HuH-7.5 (cell line): ENCODE data around the gene ABCG5.

Experiments used
- DNase-seq: peaks from one replicate; pipeline ENCODE4 v3.0.0; 2011; ENCODE audit warnings: low spot score

Gene ABCG5

DNA sequence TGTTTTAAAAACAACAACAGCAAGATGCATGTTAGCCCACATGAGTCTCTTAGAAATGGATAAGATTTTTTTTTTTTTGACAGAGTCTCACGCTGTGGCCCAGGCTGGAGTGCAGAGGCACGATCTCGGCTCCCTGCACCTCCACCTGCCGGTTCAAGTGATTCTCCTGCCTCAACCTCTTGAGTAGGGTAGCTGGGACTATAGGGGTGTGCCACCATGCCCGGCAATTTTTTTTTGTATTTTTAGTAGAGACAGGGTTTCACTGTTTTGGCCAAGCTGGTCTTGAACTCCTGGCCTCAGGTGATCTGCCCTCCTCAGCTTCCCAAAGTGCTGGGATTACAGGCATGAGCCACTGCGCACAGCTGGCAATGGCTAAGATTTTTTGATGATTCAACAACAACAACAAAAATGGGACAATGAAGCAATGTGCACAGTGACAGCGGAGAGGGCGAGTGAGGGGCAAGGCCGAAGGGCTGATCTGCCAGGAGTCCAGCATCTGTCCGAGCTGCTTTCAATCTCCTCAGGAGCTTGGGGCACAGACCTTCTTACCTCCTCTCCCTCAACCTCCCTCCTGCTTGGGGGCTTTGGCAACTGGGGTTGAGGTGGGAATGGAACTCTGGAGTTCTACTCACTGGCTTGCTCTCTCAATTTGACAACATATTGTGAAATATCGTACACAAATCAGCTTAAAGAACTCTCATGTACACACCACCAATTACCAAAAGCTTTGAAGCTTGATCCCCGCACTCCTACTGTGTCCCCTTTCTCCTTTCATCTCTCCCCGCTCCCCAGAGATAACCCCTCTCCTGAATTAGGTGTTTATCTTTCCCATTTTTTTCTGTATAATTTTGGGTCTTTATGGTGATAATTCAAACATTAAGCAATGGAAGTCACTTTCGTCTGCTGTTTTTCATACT is 3.6 kb upstream of the ABCG5 start:
- no peak for DNase-seq

DNA sequence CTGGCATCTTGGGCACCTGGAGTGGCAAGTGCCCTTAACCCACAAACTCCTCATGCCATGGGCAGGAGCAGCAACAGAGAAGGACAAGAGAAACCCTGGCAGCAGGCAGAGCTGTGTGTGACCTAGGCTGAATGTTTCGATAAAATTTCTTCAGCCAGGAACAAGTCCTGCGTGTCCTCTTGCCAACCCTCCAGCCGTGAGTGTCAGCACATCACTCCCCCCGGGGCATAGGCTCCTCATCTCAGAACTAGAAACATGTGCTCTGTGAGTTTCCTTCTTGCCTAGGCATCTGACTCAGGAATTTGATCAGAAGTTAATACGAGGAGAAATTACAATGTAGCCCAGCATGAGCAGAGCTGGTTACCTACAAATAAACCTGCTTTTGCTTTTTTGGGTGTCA is 2.3 kb upstream of the ABCG5 start:
- DNase-seq: no peak

DNA sequence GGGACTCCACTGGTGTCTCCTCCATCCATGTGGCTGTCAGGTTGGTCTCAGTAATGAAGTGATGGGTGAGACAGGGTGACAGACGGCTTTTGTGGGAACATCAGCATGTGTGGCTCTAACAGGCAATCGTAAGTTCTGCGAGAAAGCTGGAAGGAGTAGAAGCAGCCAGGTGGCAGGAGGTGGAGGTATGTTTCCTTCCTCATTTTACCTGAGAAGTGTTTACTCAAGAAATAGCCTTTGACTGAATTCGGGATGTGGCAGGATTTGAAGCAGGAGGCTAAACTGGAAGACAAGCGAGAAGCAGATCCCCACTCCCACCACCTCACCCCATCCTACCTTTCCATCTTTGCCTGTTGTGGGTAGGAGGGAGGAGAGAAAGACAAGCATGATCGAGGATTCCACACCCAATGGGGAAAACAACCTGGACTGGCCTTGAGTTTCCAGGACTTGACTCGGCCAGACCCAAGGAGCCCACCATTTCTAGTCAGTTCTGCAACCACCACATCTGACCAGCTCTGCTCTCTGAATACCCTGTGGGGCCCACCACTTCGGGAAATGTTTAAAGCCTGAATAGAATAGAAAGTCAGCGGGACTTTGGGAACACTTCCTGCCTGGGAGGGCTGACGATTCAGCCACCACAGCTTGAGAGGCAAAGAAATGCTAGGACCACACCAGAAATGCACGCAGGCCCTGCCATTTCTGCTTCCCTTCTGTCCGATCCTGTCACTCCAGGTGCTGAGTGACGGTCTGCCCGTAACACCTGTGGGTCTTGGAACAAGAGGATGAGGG is 1.3 kb upstream of the ABCG5 start:
- DNase-seq: no peak

DNA sequence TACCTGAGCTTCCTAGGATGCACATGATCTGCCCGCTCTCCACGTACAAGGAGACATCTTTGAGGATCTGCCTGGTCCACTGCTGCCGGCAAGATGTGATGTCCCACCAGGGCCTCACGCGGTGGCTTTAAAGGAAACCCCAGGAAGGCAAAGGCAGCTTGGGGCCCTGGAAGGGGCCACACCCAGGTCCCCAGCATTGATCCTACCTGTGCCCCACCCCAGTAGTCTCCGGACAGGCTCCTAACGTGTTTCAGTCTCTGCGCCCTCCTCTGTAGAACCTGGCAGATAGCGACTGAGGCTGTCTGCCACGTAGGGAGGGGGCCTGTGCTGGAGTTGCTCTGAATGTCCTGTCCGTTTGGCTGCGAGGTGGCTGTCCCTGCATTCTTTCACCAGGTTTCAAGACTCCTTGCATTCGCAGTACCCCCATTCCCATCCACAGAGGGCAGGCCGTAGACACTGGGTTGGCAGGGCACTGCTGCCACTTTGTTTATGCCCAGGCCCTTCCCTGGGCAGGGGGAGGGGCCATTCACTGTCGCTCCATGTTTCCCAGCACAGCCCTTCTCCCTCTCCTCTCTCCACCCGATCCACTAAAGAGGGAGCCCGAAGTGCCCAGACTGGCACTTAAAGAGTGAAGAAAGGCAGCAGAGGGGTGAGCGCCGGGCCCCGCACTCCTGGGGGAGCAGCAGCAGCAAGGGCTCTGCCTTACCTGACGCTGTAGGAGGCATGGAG is 644 bp downstream of the ABCG5 start:
- no peak for DNase-seq

DNA sequence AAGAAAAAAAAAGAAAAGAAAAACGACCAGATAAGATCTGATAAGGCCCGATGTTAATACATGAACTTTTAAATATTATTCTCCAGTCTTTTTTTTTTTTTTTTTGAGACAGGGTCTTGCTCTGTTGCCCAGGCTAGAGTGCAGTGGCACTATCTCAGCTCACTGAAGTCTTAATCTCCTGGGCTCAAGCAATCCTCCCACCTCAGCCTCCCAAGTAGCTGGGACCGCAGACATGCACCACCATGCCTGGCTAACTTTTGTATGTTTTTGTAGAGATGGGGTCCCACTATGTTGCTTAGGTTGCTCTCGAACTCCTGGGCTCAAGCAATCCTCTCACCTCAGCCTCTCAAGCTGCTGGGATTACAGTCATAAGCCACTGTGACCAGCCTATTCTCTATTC is 1.6 kb downstream of the ABCG5 start:
- DNase-seq: no peak

DNA sequence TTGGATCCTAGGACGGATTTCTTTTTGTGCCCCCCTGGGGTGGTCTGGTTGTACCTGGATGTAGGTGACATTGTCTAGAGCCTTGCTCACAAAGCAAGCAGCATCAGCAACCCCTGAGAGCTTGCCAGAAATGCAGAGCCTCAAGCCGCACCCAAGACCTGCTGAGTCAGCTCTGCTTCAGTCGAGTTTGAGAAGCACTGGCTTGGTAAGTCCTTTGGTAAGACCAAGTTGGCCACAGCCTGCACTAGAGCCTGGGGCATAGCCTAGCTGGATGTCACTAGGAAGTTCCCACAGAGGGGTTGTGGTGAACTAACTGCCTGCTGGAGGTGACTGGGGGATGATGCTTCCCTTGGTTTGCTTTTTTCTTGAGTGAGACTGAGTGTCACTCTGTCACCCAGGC is 6.2 kb downstream of the ABCG5 start:
- DNase-seq: no peak

DNA sequence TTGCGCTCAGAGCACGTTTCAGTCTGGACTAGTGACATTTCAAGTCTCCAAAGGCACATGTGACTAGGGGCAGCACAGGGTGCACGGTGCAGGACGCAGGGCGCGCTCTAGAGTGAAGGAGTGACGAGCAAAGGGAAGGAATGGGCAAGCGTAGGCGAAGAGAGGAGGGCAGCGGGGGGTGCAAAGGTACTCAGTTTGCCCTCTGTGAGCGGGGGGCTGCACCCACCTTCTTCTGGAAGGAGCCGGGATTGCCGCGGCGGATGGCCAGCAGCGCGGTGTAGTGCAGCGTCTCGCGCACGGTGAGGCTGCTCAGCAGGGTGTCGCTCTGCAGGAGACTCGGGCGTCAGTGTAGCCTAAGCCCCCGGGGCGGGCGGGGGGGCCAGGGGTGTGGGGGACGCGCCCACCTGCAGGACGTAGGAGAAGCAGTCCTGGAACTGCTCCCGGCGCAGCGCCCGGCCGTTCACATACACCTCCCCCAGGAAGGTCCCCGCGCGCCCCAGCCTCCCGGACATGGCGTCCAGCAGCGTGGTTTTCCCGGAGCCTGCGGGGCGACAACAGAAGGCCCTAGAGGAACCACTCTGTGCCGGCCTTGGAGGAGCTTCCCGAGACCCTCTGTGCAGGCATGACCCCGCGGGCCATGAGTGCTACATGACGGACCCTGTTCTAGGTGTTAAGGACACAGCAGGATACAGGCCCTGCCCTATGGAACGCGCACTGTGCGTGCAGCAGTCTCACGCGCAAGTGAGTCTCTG is 6.9 kb downstream of the ABCG5 start:
- no peak for DNase-seq

DNA sequence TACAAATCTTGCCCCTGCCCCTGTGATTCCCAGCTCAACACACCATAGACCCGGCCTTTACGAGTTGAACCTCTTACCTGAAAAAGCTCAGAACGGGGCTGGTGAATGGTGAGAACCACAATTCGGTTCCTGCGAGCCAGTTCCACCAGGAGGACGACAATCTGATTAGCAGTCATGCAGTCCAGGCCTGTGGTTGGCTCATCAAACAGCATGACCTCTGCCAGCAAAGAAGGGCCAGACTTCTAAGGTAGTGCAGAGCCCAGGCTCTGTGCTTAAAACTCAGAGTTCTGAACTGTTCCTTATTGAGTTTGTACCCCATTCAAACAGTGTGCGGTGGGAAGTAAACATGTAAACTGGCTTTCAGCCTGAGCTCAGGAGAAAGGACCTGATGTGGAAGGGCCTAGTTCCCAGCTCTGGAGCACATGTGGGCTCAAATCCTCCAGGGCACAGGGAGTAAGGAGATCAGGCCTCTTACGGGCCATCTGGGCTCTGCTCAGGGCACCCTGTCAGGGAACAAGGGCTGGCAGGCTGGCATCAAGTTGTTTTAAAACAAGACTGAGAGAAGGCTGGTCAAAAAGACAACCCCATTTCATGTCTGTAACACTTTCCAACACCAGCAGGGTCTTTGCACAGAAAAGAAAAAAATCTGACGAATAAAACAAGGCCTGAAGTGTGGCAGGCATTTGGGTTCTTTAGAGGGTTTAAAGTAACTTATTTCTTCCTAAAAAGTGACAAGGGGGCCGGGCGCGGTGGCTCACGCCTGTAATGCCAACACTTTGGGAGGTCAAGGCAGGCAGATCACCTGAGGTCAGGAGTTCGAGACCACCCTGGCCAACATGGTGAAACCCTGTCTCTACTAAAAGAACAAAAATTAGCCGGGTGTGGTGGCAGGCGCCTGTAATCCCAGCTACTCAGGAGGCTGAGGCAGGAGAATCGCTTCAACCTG is 12.1 kb downstream of the ABCG5 start:
- DNase-seq: no peak

DNA sequence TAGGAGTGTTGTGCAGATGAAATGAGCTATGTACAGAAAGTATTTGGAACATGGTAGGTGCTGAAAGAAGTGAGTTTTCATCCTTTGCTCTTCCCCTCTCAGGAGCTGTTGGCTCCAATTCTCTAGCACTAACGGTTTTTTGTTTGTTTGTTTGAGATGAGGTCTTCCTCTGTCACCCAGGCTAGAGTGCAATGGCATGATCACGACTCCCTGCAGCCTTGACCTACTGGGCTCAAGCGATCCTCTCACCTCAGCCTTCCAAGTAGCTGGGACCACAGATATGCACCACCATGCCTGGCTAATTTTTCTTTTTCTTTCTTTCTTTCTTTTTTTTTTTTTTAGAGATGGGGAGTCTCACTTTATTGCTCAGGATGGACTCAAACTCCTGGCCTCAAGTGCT is 12.8 kb downstream of the ABCG5 start:
- DNase-seq: no peak

DNA sequence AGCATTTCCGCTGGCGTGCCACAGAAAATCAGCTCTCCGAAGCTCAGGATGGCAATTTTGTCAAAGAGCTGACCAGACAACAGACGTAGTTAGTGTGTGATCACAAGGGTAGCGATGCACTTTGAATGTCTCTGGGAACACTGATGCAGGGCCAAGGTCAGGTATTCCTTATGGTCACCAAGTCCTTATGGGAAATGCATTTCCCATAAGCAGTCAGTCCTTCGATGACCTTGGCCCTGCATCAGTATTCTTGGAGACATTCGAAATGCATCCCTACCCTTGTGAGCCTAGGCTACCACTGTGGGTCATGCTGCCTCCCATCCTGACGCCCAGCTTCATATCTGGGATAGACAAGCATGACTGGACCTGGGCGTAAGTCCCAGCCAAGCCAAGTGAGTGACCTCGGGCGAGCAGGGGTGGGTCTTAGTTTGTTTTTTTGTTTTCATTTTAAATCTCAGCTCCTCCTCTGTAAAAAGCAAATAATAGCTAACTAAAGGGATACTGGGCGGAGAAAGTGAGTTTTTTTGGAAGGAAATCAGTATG is 13.6 kb downstream of the ABCG5 start:
- no peak for DNase-seq

DNA sequence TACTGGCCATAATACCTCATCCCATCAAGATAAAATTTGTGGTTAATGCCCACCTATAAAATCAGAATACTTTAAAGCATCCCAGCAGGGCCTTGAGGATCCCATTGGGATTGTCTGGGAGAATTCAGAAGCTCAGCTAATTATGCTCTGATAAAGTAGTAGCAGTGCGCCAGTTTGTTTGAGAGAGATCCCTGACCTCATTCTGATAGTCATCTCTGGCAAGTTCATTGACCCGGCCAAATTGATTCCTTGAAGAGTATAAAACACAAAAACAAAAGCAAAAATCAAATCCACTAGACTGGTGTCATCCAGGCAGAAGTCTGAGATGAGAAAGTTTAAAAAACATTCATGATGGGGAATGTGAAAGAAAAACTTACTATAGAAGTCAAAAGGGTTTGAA is 14.1 kb downstream of the ABCG5 start:
- no peak for DNase-seq

DNA sequence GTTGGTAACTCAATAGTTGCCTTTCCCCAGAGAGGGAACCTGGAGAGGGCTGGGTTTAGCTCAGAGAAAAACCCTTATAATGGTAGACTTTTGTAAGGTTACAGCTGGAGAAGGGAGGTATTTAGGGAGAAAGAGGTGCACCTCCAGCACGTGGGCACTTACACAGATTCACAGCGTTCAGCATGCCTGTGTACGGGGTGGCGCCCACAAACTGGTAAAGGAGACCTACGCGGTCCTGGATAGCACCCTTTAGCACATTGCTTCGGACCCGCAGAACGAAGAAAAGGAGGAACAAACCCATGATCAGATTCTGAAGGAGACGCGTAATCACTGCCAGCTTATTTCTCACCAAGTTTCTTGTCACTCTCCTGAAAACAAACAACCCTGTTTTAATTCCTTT is 14.9 kb downstream of the ABCG5 start:
- DNase-seq: no peak

DNA sequence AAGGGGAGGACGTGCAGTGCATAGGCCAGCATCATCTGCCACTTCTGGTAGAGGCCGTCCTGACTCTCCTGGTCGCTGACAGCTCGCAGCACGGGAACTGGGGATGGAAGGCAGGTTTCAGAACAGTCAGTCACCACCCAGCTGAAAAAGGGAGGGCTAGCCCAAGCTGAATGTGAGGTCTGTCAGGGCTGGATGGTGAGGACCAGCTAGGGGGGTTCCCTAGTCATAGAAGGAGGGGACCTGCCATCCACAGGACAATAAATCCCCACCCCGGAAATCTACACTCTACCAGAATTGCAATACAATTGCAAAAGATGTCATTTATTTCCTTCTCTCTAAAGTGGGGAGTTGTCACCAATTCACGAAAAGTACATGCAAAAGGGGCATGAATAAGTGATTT is 15.8 kb downstream of the ABCG5 start:
- DNase-seq: no peak

DNA sequence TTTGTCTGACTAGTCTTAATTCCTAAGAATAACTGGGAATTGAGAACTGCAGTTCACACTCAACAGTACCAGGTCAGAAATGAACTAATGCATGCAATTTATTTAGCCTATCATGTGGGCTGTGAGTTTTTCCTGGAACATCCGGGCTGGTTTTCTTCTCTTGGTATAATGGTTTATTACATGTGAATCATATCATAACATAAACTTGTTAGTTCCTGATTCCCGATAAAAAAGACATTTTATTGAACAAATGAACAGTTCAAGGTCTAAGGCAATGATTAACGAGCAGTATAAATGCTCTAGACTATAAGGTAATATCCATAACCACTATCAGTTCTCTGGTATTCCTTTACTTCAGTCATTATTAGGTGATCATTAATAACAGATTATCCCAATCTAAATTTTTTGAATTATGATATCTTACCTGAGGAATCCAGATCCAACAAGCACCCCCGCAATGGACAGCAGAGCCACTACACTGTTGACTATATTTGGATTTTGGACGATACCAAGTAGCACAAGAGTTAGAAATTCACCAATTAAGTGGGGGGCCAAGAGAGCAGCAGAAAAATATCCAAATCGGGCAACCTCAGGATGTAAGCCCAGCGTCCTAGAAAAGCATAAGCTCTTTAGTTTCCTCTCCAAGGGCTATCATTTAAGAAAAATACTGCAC is 19.0 kb downstream of the ABCG5 start:
- DNase-seq: no peak

DNA sequence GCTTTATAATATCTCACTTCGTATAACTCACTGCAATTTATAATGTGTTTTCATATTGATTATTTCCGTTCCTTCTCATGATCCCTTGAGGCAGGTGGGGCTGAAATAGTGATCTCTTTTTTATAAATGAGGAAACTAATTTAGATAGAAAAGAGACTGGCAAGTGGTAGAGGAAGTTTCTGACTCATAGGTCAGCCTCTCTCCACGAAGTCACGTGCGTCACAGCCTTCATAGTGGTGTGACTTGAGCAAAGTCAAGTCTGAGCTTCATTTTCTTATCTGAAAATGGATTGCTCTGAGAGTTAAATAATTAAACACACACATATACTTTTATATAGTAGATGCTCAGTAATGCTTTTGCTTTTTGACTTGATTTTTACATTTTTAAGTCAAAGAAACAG is 19.9 kb downstream of the ABCG5 start:
- no peak for DNase-seq

DNA sequence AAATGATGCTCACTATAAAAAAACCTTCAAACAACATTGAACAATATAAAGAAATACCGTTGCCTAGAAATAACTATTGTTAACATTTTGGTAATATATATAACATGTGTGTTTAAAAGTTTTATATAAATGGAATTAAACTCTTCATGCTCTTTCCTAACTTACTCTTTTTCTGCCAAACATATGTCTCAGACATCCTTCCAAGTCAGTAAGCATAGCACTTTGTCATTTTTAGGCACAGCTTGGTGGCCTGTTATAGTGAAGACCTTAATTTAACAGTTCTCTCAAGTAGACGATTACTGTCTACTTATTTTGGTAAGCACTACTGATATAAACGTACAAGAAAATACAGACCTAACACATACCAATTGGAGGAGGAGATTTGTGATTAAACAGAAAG is 23.9 kb downstream of the ABCG5 start:
- DNase-seq: no peak

DNA sequence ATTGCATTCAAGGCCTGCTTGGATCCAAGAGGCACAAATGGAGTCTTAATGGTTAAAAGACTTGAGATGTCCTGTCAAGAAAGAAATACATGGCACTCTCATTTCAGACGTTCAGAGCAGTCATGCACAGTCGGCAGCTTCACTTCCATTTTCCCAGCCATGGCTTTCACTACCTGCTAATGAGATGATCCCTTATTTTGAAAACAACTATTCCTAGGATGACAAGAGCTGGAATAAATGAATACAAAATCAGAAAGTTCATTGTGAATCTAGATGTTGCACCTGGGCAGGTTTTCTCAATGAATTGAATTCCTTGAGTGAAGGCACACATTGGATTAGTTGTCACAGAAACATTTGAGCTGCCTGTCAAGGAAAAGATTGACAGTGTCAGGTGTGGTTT is 25.7 kb downstream of the ABCG5 start:
- DNase-seq: no peak

DNA sequence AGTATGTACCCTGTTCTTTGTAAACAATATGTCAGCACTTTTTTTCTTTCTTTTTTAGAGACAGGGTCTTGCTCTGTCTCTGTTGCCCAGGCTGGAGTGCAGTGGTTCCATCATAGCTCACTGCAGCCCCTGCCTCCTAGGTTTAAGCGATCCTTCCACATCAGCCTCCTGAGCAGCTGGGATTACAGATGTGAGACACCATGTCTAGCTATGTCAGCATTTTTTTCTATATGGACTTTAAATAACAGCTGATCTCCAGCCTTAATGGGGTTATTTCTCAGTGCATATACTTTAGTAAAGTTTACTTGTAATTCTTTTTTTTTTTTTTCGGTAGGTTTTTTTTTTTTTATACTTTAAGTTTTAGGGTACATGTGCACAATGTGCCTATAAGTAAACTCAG is 26.6 kb downstream of the ABCG5 start:
- DNase-seq: no peak

DNA sequence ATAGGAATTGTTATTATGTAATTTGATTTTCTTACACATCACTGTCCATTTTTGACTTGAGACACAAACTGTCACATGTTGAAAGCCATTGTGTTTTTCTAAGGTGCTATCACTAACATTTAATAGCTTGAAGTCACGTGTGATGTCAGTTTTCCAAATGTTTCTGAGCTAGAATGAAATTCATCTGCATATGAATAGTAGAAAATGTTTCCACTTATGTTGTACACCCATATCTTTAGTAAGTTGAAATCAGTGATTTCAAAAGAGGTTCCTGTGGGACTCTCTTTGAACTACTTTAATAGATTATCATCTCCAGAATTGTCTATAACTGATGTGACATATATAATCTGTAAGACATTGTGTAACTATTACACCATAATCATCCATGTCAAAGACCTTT is 27.8 kb downstream of the ABCG5 start:
- no peak for DNase-seq

DNA sequence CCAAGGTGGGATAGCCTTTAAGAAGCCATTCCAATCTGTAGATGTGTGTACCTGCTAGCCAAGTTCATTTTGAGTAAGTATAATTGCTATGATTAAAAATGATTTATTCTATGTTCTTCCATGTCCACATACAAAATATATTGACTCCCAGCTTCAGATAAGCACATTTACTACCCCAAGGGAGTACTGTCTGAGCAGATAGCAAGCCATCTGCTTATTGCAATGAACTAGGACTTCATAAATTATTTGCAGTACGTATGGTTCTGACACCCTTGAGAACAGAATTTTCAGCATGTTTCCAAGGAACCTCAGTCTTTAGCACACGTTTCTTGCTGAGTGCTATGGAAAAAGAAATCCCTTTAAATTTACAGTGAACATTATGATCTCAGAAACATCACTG is 28.2 kb downstream of the ABCG5 start:
- no peak for DNase-seq
